Activated T-helper 1 cell treated with Interleukin-2 at 50 U/mL for 16 hours (primary cell): ENCODE results near the gene LPIN1.
"Not testable (repeated sequence)": the region's sequence is repeated elsewhere in the genome, so short reads cannot be mapped to it uniquely, and the experiment has no call there.

Source experiments
- DNase-seq: peaks from one replicate; pipeline ENCODE4 v3.0.0-alpha.2; 2020; ENCODE audit warnings: low read depth

The LPIN1 gene

GRCh38 chr2:11743846-11744553 is 2.4 kb upstream of the LPIN1 start:
- DNase-seq, result peak; percentile 54

GRCh38 chr2:11744631-11745394 is 1.6 kb upstream of the LPIN1 start:
- DNase-seq, result no peak

- DNase-seq, result no peak
Measured at GRCh38 chr2:11745613-11746375, 638 bp upstream of the LPIN1 start.

GRCh38 chr2:11746807-11747459 is 501 bp downstream of the LPIN1 start:
- no peak for DNase-seq

- no peak for DNase-seq
Measured at GRCh38 chr2:11748018-11748860, 1.8 kb downstream of the LPIN1 start.

- DNase-seq, result no peak
Measured at GRCh38 chr2:11748861-11749645, 2.6 kb downstream of the LPIN1 start.

- DNase-seq, result no peak
Measured at GRCh38 chr2:11749646-11750349, 3.4 kb downstream of the LPIN1 start.

GRCh38 chr2:11750422-11750821 is 4.0 kb downstream of the LPIN1 start:
- DNase-seq, result no peak

- no peak for DNase-seq
Measured at GRCh38 chr2:11750917-11751316, 4.5 kb downstream of the LPIN1 start.

GRCh38 chr2:11752906-11753305 is 6.5 kb downstream of the LPIN1 start:
- no peak for DNase-seq

- no peak for DNase-seq
Measured at GRCh38 chr2:11753452-11753885, 7.0 kb downstream of the LPIN1 start.

GRCh38 chr2:11753886-11754699 is 7.7 kb downstream of the LPIN1 start:
- peak; percentile 43 for DNase-seq

- DNase-seq, result no peak
Measured at GRCh38 chr2:11754700-11755015, 8.2 kb downstream of the LPIN1 start.

GRCh38 chr2:11757101-11757500 is 10.7 kb downstream of the LPIN1 start:
- no peak for DNase-seq

GRCh38 chr2:11758187-11758586 is 11.8 kb downstream of the LPIN1 start:
- no peak for DNase-seq

- DNase-seq, result no peak
Measured at GRCh38 chr2:11758647-11759046, 12.2 kb downstream of the LPIN1 start.

- DNase-seq, result not testable (repeated sequence)
Measured at GRCh38 chr2:11759182-11759975, 12.9 kb downstream of the LPIN1 start.

GRCh38 chr2:11761259-11761658 is 14.8 kb downstream of the LPIN1 start:
- DNase-seq, result no peak
